Activated T-cell treated with anti-CD3 and anti-CD28 coated beads, Interleukin-2, amount 50 U/mL, for 72 hours (primary cell): ENCODE data around the gene ACTL8. TPM values are rescaled to one million over a fixed set of nuclear protein-coding genes. Genes with fewer than 3 reads are reported as not detected.
A peak's percentile ranks its signal among the peaks of the same experiment; 100 is the strongest.

Source experiments
- ATAC-seq, 2 donors: fragments of 150-1000 bp; cut with Tn5 transposase; replicated peaks in 1 of 2; 2 replicates each; pipeline ENCODE4 v1.10.0; 2021; ENCODE audit warnings: moderate library complexity in 2 of 2, mild to moderate bottlenecking in 1 of 2
- DNase-seq, 2 donors: peaks; one replicate each; pipeline ENCODE4 v3.0.0; 2021 to 2022; ENCODE audit warnings: mixed read lengths in 1 of 2
- H3K27ac Mint-ChIP-seq: one replicate; pipeline ENCODE4 v1.8.0; 2022; ENCODE audit warnings: mild to moderate bottlenecking, moderate library complexity, mixed read lengths
- H3K27me3 Mint-ChIP-seq: one replicate; pipeline ENCODE4 v1.8.0; 2022; ENCODE audit warnings: low read depth, mixed read lengths
- H3K36me3 Mint-ChIP-seq, 2 donors: one replicate each; pipeline ENCODE4 v1.8.0; 2022; ENCODE audit warnings: mixed read lengths in 2 of 2, mild to moderate bottlenecking in 1 of 2; ENCODE audit not compliant: insufficient read depth in 2 of 2
- H3K4me1 Mint-ChIP-seq: one replicate; pipeline ENCODE4 v1.8.0; 2022; ENCODE audit warnings: low read depth, mixed read lengths
- H3K4me3 Mint-ChIP-seq, 2 donors: one replicate each; pipeline ENCODE4 v1.8.0; 2022; ENCODE audit warnings: mild to moderate bottlenecking in 2 of 2, mixed read lengths in 2 of 2, moderate library complexity in 2 of 2
- H3K9me3 Mint-ChIP-seq, 2 donors: one replicate each; pipeline ENCODE4 v1.8.0; 2022; ENCODE audit warnings: mixed read lengths in 2 of 2
- total RNA-seq, 2 donors: library from RNA; stranded (reverse); gene quantifications; one replicate each; pipeline ENCODE4 v1.2.3, GENCODE V29; 2022

Gene ACTL8
- total RNA-seq, 2 donors from 2014 or later = not detected

- H3K36me3 Mint-ChIP-seq = no peaks in the 10 kb centered on the region
- ATAC-seq (no peak), DNase-seq (no peak)
- H3K9me3 Mint-ChIP-seq = peaks cover 0 to 3% of the 10 kb centered on the region in 2 donors
- H3K4me1 Mint-ChIP-seq = no peaks in the 10 kb centered on the region
- no peak overlapping the region for H3K27ac Mint-ChIP-seq
- H3K4me3 Mint-ChIP-seq = no peak overlapping the region
- peaks cover 9% of the 10 kb centered on the region for H3K27me3 Mint-ChIP-seq
These were observed 50.9 kb downstream of the ACTL8 start for GRCh38 chr1:17805869-17806684.

- Mint-ChIP-seq H3K27ac (no peak overlapping the region), H3K27me3 (peaks cover 9% of the 10 kb centered on the region), H3K36me3 (no peaks in the 10 kb centered on the region), H3K9me3 (peaks cover 1 to 3% of the 10 kb centered on the region in 2 donors), H3K4me1 (no peaks in the 10 kb centered on the region), H3K4me3 (no peak overlapping the region)
- ATAC-seq (no peak), DNase-seq (no peak)
These were observed 53.7 kb downstream of the ACTL8 start for GRCh38 chr1:17808816-17809215.

GRCh38 chr1:17810668-17811067 is 55.5 kb downstream of the ACTL8 start:
- peaks cover 0 to 2% of the 10 kb centered on the region in 2 donors for H3K9me3 Mint-ChIP-seq
- no peaks in the 10 kb centered on the region for H3K36me3 Mint-ChIP-seq
- H3K4me1 Mint-ChIP-seq = no peaks in the 10 kb centered on the region
- H3K4me3 Mint-ChIP-seq = no peak overlapping the region
- ATAC-seq (no peak), DNase-seq (no peak)
- H3K27me3 Mint-ChIP-seq = peaks cover 9% of the 10 kb centered on the region
- H3K27ac Mint-ChIP-seq = no peak overlapping the region

DNA sequence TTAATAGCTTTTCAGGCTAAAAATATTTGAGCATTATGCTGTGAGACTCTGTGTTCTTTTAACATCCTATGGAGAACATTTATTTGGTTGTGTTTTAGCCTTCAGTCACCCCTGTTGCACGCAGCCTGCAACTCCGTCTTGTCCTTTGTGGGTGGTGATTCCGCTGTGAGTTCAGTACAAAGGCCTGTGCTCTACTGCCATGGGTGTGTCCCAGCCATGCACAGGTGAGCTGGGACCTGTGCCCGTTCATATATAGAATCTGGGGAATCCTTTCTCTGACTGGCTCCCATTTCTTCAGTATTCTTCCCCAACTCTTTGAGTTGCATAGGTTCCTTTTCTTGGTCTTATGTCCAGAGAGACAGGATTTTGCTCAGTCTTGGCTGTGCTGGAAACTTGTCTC is 61.4 kb downstream of the ACTL8 start:
- Mint-ChIP-seq H3K4me1 (no peaks in the 10 kb centered on the region), H3K9me3 (peaks cover 2 to 10% of the 10 kb centered on the region in 2 donors), H3K27me3 (peaks cover 28% of the 10 kb centered on the region), H3K36me3 (peaks cover 0 to 2% of the 10 kb centered on the region in 2 donors), H3K27ac (no peak overlapping the region), H3K4me3 (no peak overlapping the region)
- ATAC-seq = no peak
- DNase-seq = no peak

- Mint-ChIP-seq H3K4me3 (no peak overlapping the region), H3K36me3 (peaks cover 0 to 2% of the 10 kb centered on the region in 2 donors), H3K9me3 (peaks cover 0 to 10% of the 10 kb centered on the region in 2 donors), H3K4me1 (no peaks in the 10 kb centered on the region), H3K27me3 (peaks cover 28% of the 10 kb centered on the region), H3K27ac (no peak overlapping the region)
- no peak for DNase-seq
- no peak for ATAC-seq
These were observed 64.1 kb downstream of the ACTL8 start for GRCh38 chr1:17819129-17819802.

DNA sequence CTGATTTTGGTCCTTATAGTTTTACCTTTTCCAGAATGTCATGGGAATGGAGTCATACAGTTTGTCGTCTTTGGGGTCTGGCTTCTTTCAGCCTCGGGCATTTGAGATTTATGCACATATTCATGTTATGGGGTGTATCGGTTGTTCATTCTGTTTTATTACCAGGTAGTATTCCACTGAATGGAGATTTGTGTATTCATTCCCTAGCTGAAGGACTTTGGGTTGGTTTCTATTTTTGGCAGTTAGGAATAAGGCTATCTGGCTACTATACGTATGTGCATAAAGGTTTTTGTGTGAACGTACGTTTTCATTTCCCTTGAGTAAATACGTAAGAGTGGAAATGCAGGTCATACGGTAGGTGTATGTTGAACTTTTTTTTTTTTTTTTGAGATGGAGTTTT is 65.1 kb downstream of the ACTL8 start:
- H3K27me3 Mint-ChIP-seq = peaks cover 35% of the 10 kb centered on the region
- no peak overlapping the region for H3K27ac Mint-ChIP-seq
- H3K36me3 Mint-ChIP-seq = peaks cover 0 to 2% of the 10 kb centered on the region in 2 donors
- no peak for DNase-seq
- H3K4me1 Mint-ChIP-seq = no peaks in the 10 kb centered on the region
- peaks cover 0 to 10% of the 10 kb centered on the region in 2 donors for H3K9me3 Mint-ChIP-seq
- ATAC-seq = no peak
- no peak overlapping the region for H3K4me3 Mint-ChIP-seq

- H3K27me3 Mint-ChIP-seq = peaks cover 31% of the 10 kb centered on the region
- no peak for DNase-seq
- no peaks in the 10 kb centered on the region for H3K4me1 Mint-ChIP-seq
- no peak for ATAC-seq
- H3K27ac Mint-ChIP-seq = no peak overlapping the region
- H3K36me3 Mint-ChIP-seq = peaks cover 0 to 1% of the 10 kb centered on the region in 2 donors
- no peak overlapping the region for H3K4me3 Mint-ChIP-seq
- peaks cover 0 to 7% of the 10 kb centered on the region in 2 donors for H3K9me3 Mint-ChIP-seq
These were observed 67.8 kb downstream of the ACTL8 start for GRCh38 chr1:17822741-17823426.

- no peak for ATAC-seq
- no peaks in the 10 kb centered on the region for H3K4me1 Mint-ChIP-seq
- no peak overlapping the region for H3K27ac Mint-ChIP-seq
- no peak overlapping the region for H3K4me3 Mint-ChIP-seq
- no peaks in the 10 kb centered on the region for H3K36me3 Mint-ChIP-seq
- H3K27me3 Mint-ChIP-seq = peaks cover 21% of the 10 kb centered on the region
- DNase-seq = no peak
- no peaks in the 10 kb centered on the region for H3K9me3 Mint-ChIP-seq
These were observed 70.4 kb downstream of the ACTL8 start for GRCh38 chr1:17825273-17826164.

GRCh38 chr1:17826165-17826488 is 71.0 kb downstream of the ACTL8 start:
- ATAC-seq = no peak
- H3K9me3 Mint-ChIP-seq = no peaks in the 10 kb centered on the region
- peaks cover 24% of the 10 kb centered on the region for H3K27me3 Mint-ChIP-seq
- no peaks in the 10 kb centered on the region for H3K4me1 Mint-ChIP-seq
- no peak overlapping the region for H3K4me3 Mint-ChIP-seq
- DNase-seq = peak; percentile 18 to 23
- H3K27ac Mint-ChIP-seq = no peak overlapping the region
- no peaks in the 10 kb centered on the region for H3K36me3 Mint-ChIP-seq

DNA sequence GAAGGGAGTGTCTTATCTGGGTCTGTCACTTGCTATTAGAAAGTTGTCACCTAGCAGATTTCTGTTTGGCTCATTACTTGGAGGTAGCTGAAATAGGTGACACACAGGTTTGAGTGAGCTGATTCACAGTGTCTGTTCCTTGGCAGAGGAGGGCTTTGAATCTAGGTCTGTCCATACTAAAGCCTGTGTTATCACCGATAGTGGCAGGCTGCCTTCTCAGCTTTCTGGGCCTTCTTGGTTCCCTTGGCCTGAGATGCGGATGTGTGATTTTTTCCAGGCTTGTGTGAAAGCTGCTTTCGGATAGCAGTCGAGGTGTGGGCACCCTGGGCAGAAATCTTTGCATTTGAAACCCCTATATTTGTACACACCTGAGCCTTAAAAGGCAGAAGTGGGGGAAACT is 73.9 kb downstream of the ACTL8 start:
- ATAC-seq (no peak), DNase-seq (no peak)
- no peak overlapping the region for H3K27ac Mint-ChIP-seq
- no peaks in the 10 kb centered on the region for H3K36me3 Mint-ChIP-seq
- no peaks in the 10 kb centered on the region for H3K9me3 Mint-ChIP-seq
- no peaks in the 10 kb centered on the region for H3K4me1 Mint-ChIP-seq
- H3K4me3 Mint-ChIP-seq = no peak overlapping the region
- peaks cover 24% of the 10 kb centered on the region for H3K27me3 Mint-ChIP-seq

DNA sequence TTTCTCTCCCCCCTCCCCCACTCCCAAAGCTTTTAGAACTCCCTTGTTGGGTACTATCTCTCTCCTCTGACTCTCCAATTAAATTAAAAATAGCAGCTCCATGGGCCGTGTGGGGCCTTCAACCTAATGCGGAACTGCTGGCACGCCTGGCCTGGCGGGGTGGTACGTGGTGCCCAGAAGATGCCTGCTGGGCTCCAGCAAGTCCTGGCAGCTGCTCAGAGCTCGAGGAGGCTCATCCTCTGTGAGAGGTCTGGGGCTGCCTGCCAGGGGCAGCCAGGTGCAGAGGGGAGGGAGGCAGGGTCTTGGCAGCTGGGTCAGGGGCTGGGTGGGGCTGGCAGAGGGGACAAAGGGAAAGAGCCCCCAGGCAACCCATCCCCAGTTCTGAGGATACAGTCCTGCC is 74.4 kb downstream of the ACTL8 start:
- Mint-ChIP-seq H3K36me3 (no peaks in the 10 kb centered on the region), H3K4me1 (no peaks in the 10 kb centered on the region), H3K9me3 (no peaks in the 10 kb centered on the region), H3K4me3 (no peak overlapping the region), H3K27ac (no peak overlapping the region), H3K27me3 (peaks cover 23% of the 10 kb centered on the region)
- ATAC-seq (no peak), DNase-seq (no peak)

DNA sequence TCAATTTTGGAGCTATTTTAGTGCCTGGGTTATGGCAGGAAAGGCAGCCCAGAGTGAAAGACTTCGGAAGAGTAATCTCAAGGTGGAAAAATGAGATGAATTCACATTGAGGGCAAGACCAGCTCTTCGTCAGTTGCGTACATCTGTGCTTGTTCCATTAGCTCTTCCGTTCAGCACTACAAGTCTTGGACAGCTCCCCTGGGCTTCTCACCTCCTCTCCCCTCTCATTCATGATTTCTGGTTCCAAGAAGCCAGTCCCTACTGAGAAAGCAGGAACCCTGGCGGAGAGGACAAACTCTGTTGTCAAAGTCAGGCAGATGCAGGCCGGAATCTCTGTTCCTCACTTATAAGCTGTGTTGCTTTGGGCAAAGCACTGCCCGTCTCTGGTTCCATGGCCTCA is 76.5 kb downstream of the ACTL8 start:
- no peak overlapping the region for H3K4me3 Mint-ChIP-seq
- H3K27me3 Mint-ChIP-seq = peaks cover 12% of the 10 kb centered on the region
- H3K9me3 Mint-ChIP-seq = no peaks in the 10 kb centered on the region
- H3K27ac Mint-ChIP-seq = no peak overlapping the region
- no peaks in the 10 kb centered on the region for H3K36me3 Mint-ChIP-seq
- ATAC-seq = no peak
- no peaks in the 10 kb centered on the region for H3K4me1 Mint-ChIP-seq
- no peak for DNase-seq
